Lower lobe of right lung (tissue), 2 donors: ENCODE measurements around the gene MBNL1. TPM values are rescaled to one million over a fixed set of nuclear protein-coding genes. Genes with fewer than 3 reads are reported as not detected.
"Not testable (repeated sequence)": the region's sequence is repeated elsewhere in the genome, so short reads cannot be mapped to it uniquely, and the experiment has no call there.

Experiments
- ATAC-seq, 2 donors: fragments of 200-7000 bp; cut with Tn5 transposase; one replicate each; pipeline ENCODE4 v1.9.1; 2020 to 2022; ENCODE audit warnings: mild to moderate bottlenecking in 2 of 2, moderate library complexity in 2 of 2
- DNase-seq: peaks from one replicate; pipeline ENCODE4 v3.0.0-alpha.2; 2020
- H3K27ac ChIP-seq: fragments of 200-600 bp; one replicate; pipeline ENCODE4 v1.8.0; 2022
- H3K27me3 ChIP-seq: fragments of 200-600 bp; one replicate; pipeline ENCODE4 v1.8.0; 2022; ENCODE audit warnings: low read depth
- H3K36me3 ChIP-seq: fragments of 200-600 bp; one replicate; pipeline ENCODE4 v1.8.0; 2022; ENCODE audit warnings: mild to moderate bottlenecking
- H3K4me1 ChIP-seq: fragments of 200-600 bp; one replicate; pipeline ENCODE4 v1.8.0; 2022
- H3K4me3 ChIP-seq: fragments of 200-600 bp; one replicate; pipeline ENCODE4 v1.8.0; 2022; ENCODE audit warnings: mild to moderate bottlenecking
- H3K9me3 ChIP-seq: fragments of 200-600 bp; one replicate; pipeline ENCODE4 v1.8.0; 2022
- CTCF ChIP-seq: fragments of 200-600 bp; IDR thresholded peaks from one replicate; pipeline ENCODE4 v1.8.0; 2022; ENCODE audit warnings: antibody characterized with exemption, mild to moderate bottlenecking
- intact Hi-C: fragments of 100-400 bp; cut with DNase I; formaldehyde crosslinking; loops from one replicate; pipeline ENCODE4 v1.11.0; 2022
- total RNA-seq: library from RNA; stranded (reverse); fragmentation: NEBNext Ultra II Directional; extraction: Animal tissue kit (Norgen Biotek cat#: 25700); gene quantifications from one replicate; pipeline ENCODE4 v1.2.1, GENCODE V29; 2021
- donor health status: DM: no; HTN: yes; CAD: no; lungs with severe emphysema.

MBNL1 gene
- total RNA-seq, 1 donor from 2014 or later: 235 TPM

- no peaks in the 10 kb centered on the region for H3K36me3 ChIP-seq
- no peak overlapping the region for H3K4me3 ChIP-seq
- intact Hi-C loops: no loop called here
- H3K9me3 ChIP-seq: no peaks in the 10 kb centered on the region
- H3K4me1 ChIP-seq: peaks cover 38% of the 10 kb centered on the region
- no peak for ATAC-seq
- DNase-seq: no peak
- H3K27me3 ChIP-seq: no peaks in the 10 kb centered on the region
- no peak overlapping the region for H3K27ac ChIP-seq
- no peak for TF ChIP-seq CTCF
Measured at GRCh38 chr3:152360966-152361365, 92.2 kb downstream of the MBNL1 start.

GRCh38 chr3:152362086-152362485, 93.4 kb downstream of the MBNL1 start:
- Histone ChIP-seq H3K36me3 (no peaks in the 10 kb centered on the region), H3K9me3 (no peaks in the 10 kb centered on the region), H3K4me1 (peaks cover 38% of the 10 kb centered on the region), H3K4me3 (no peak overlapping the region), H3K27me3 (no peaks in the 10 kb centered on the region), H3K27ac (no peak overlapping the region)
- intact Hi-C loops: no loop called here
- ATAC-seq: no peak
- TF ChIP-seq CTCF: no peak
- no peak for DNase-seq

GRCh38 chr3:152364237-152364636, 95.5 kb downstream of the MBNL1 start:
- no peaks in the 10 kb centered on the region for H3K27me3 ChIP-seq
- ATAC-seq (peak in 1 of 2 donors; percentile 31), DNase-seq (no peak)
- no peak overlapping the region for H3K27ac ChIP-seq
- TF ChIP-seq CTCF: no peak
- H3K4me1 ChIP-seq: peaks cover 39% of the 10 kb centered on the region
- no peaks in the 10 kb centered on the region for H3K36me3 ChIP-seq
- intact Hi-C loops: no loop called here
- H3K4me3 ChIP-seq: no peak overlapping the region
- no peaks in the 10 kb centered on the region for H3K9me3 ChIP-seq

- no peak overlapping the region for H3K27ac ChIP-seq
- intact Hi-C loops: no loop called here
Measured at GRCh38 chr3:152365126-152365525, 96.4 kb downstream of the MBNL1 start.

GRCh38 chr3:152365766-152366593, 97.3 kb downstream of the MBNL1 start:
- H3K27me3 ChIP-seq: no peaks in the 10 kb centered on the region
- intact Hi-C loops: no loop called here
- peaks cover 39% of the 10 kb centered on the region for H3K4me1 ChIP-seq
- no peak overlapping the region for H3K4me3 ChIP-seq
- no peaks in the 10 kb centered on the region for H3K36me3 ChIP-seq
- DNase-seq: no peak
- H3K27ac ChIP-seq: no peak overlapping the region
- H3K9me3 ChIP-seq: no peaks in the 10 kb centered on the region
- TF ChIP-seq CTCF: no peak
- no peak for ATAC-seq

More at GRCh38 chr3:152365126-152365525, 96.4 kb downstream of the MBNL1 start:
- no peak for ATAC-seq
- H3K4me1 ChIP-seq: peaks cover 41% of the 10 kb centered on the region
- H3K27me3 ChIP-seq: no peaks in the 10 kb centered on the region
- no peaks in the 10 kb centered on the region for H3K36me3 ChIP-seq
- H3K4me3 ChIP-seq: no peak overlapping the region
- no peaks in the 10 kb centered on the region for H3K9me3 ChIP-seq
- no peak for DNase-seq
- TF ChIP-seq CTCF: no peak

- H3K9me3 ChIP-seq, H3K36me3 ChIP-seq, DNase-seq, H3K4me3 ChIP-seq, intact Hi-C loops, H3K27me3 ChIP-seq, H3K27ac ChIP-seq, ATAC-seq: not testable (repeated sequence)
- H3K4me1 ChIP-seq: peaks cover 35% of the 10 kb centered on the region
Measured at GRCh38 chr3:152367192-152367591, 98.5 kb downstream of the MBNL1 start.

- not testable (repeated sequence) for ATAC-seq, H3K9me3 ChIP-seq
- peaks cover 56% of the 10 kb centered on the region for H3K4me1 ChIP-seq
Measured at GRCh38 chr3:152372633-152373032, 103.9 kb downstream of the MBNL1 start.

More at GRCh38 chr3:152372633-152373032, 103.9 kb downstream of the MBNL1 start:
- DNase-seq, intact Hi-C loops, H3K4me3 ChIP-seq, H3K27ac ChIP-seq, H3K36me3 ChIP-seq, H3K27me3 ChIP-seq: not testable (repeated sequence)
